ENCODE results near the gene PLEKHB1. TPM values are rescaled to one million over a fixed set of nuclear protein-coding genes. Genes with fewer than 3 reads are reported as not detected.

Gene PLEKHB1
- total RNA-seq, 1 donor from 2014 or later: 30.5 TPM

GRCh38 chr11:73649206-73649605, 2.8 kb downstream of the PLEKHB1 start:
- H3K4me3 ChIP-seq: no peak overlapping the region

DNA sequence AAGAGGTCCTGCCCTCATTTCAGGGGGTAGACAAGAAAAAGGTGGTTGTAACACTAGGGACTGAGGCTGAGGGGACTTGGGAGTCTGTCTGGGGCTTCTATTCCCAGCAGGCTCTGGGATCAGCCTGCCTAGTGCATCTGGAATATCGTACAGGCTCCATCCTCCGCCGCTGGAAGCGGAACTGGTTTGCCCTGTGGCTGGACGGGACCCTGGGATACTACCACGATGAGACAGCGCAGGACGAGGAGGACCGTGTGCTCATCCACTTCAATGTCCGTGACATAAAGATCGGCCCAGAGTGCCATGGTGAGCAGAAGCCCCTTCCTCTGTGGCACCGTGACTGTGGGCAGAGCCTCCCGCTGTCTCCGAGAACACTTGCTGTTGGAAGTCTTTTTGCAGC, 4.0 kb downstream of the PLEKHB1 start:
- ATAC-seq (no peak), DNase-seq (no peak)
- H3K9me3 ChIP-seq: no peaks in the 10 kb centered on the region
- no peaks in the 10 kb centered on the region for H3K36me3 ChIP-seq
- peaks cover 4% of the 10 kb centered on the region for H3K4me1 ChIP-seq
- no peaks in the 10 kb centered on the region for H3K27me3 ChIP-seq
- no peak for TF ChIP-seq CTCF (IDR thresholded peaks at IDR 0.05)
- no peak overlapping the region for H3K27ac ChIP-seq
- intact Hi-C loops (cut with DNase I): no loop called here
- H3K4me3 ChIP-seq: no peak overlapping the region

More at GRCh38 chr11:73649206-73649605, 2.8 kb downstream of the PLEKHB1 start:
- no peaks in the 10 kb centered on the region for H3K9me3 ChIP-seq
- no peak overlapping the region for H3K27ac ChIP-seq
- no peak for DNase-seq
- peaks cover 4% of the 10 kb centered on the region for H3K4me1 ChIP-seq
- H3K36me3 ChIP-seq: no peaks in the 10 kb centered on the region
- ATAC-seq: no peak
- no peak for TF ChIP-seq CTCF (IDR thresholded peaks at IDR 0.05)
- intact Hi-C loops (cut with DNase I): no loop called here
- no peaks in the 10 kb centered on the region for H3K27me3 ChIP-seq

DNA sequence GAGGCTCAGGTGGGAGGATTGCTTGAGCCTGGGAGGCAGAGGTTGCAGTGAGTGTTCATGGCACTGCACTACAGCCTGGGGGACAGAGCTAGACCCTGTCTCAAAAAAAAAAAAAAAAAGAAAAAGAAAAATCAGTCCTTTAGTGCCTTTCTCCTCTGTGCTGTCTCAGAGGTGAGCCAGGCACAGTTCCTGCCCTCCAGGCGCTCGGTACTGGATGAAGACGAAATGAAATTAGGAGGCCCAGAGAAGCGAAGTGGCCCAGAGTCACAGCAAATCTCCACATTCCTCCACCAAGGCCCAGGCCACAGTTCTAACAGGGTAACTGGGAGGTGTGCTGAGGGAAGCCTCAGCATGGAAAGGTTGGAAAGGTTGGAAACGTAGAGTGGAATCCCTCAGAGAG, 4.9 kb downstream of the PLEKHB1 start:
- Histone ChIP-seq H3K36me3 (no peaks in the 10 kb centered on the region), H3K9me3 (no peaks in the 10 kb centered on the region), H3K4me3 (no peak overlapping the region), H3K27ac (no peak overlapping the region), H3K27me3 (no peaks in the 10 kb centered on the region), H3K4me1 (peaks cover 4% of the 10 kb centered on the region)
- TF ChIP-seq CTCF (IDR thresholded peaks at IDR 0.05): no peak
- intact Hi-C loops (cut with DNase I): no loop called here
- no peak for DNase-seq
- ATAC-seq: no peak

- H3K4me3 ChIP-seq: no peak overlapping the region
- peaks cover 4% of the 10 kb centered on the region for H3K4me1 ChIP-seq
- intact Hi-C loops (cut with DNase I): no loop called here
- DNase-seq (no peak), ATAC-seq (no peak)
- no peak for TF ChIP-seq CTCF (IDR thresholded peaks at IDR 0.05)
- no peaks in the 10 kb centered on the region for H3K27me3 ChIP-seq
- H3K36me3 ChIP-seq: no peaks in the 10 kb centered on the region
- H3K9me3 ChIP-seq: no peaks in the 10 kb centered on the region
- H3K27ac ChIP-seq: no peak overlapping the region
Observed at GRCh38 chr11:73651661-73652045, 5.3 kb downstream of the PLEKHB1 start.

DNA sequence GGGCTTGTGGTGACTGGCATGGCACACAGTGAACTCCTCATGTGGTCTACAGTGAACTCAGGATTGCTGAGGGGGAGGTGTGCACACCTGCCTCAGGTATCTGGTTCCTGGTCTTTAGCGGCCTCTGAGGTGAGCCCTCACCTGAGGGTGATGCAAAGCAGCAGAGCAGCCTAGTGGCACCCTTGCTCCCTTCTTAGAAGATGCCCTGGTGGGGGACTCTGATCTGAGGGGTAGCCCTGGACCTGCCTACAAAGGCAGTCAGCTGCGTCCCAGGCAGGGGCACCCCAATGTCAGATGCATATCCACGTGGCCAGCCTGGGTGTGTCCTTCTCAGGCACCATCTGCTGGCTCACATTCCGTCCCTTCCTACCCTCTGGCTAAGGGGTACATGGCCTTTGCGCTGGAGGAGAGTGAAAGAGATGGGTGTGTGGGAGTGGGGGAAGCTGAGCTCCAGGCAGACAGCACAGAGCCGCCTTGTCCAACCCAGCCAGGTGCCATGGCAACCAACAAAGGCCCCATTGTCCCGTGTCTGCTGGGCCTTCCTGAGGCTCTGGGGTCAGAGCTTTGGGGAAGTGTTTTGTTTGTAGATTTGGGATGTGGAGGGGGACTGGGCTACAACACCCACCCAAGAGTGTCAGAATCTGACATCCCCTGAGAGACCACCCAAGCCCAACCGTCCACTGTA, 5.8 kb downstream of the PLEKHB1 start:
- Histone ChIP-seq H3K27ac (no peak overlapping the region), H3K27me3 (no peaks in the 10 kb centered on the region), H3K36me3 (no peaks in the 10 kb centered on the region), H3K4me3 (no peak overlapping the region), H3K4me1 (peaks cover 4% of the 10 kb centered on the region), H3K9me3 (no peaks in the 10 kb centered on the region)
- peak; percentile 49 for DNase-seq
- TF ChIP-seq CTCF (IDR thresholded peaks at IDR 0.05): no peak
- no peak for ATAC-seq
- intact Hi-C loops (cut with DNase I): no loop called here
